Stimulated activated CD8-positive, alpha-beta memory T cell treated with anti-CD3 and anti-CD28 coated beads, Interleukin-12 subunit alpha, Interleukin-12 subunit beta, amount 100 ng/mL, for 4 hours (primary cell): Measurements from ENCODE around the gene ANKUB1.
"Not testable (repeated sequence)": the region's sequence is repeated elsewhere in the genome, so short reads cannot be mapped to it uniquely, and the experiment has no call there.

Source experiments
- DNase-seq: peaks from one replicate; pipeline ENCODE4 v3.0.0-alpha.2; 2020; ENCODE audit warnings: low read depth

Gene ANKUB1, protein sequence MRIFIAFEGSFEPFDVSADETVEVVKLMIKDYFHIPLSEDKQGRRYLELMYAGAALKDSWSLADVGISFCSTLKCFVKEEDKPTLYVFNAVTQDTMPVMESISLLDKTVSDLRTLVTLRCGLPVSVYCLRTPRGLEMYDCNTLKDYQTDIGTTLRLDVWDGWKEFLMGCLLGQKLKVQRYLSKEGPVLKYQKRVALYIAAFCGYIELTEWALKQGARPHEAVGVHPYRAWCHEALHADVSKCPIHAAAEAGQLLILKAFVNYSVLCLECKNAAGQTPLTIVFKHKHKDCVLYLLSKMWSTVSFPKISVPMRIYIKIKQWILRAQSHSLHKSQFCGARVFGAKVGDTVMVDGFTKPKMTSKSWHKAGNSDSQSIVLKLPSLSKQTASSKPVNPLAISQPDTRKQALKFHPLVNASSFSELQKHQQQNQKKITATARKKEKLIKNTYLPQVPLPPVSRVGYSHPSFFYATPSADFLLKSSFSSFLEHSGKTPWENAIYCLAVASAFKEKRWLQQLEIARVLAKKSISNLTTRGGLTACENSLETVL

DNA sequence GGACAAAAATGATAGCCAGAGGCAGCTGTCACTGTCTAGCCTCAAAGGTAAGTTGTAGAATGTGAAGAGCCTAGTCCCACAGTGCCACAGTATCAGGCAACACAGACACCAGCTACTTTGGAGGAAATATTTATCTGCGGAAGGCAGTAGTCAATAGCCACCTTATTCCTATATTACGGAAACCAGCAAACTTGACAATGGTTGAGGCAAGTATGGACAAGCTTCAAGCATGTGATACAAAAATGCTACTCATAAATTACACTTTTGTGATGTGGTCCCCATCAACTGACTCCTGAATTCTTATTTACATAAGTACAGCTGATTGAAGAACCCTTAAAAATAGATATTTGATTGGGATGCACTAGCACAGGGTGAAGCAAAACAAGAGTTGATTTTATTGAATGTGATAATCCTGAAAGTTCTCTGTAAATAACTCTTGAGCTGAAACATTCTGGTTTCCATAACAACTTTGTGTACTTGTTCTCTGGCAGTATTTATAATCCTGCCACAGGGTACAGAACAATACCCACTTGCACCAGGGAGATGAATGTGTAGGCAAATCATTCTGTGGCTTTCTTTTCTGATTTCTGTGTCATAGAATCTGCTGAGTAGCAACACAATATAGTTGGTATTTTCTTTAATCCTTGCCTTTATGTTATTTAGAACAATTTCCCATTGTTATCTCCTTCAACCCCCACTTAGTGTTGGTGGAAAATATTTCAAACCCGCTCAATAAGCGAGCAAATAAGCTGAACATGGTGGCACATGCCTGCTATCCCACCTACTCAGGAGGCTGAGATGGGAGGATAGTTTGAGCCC is at the start of gene ANKUB1:
TSS of gene ANKUB1 (minus strand) at position 103 of the 819 bp plus-strand sequence. CDS start 188 bp downstream, outside the sequence.
- DNase-seq = no peak

DNA sequence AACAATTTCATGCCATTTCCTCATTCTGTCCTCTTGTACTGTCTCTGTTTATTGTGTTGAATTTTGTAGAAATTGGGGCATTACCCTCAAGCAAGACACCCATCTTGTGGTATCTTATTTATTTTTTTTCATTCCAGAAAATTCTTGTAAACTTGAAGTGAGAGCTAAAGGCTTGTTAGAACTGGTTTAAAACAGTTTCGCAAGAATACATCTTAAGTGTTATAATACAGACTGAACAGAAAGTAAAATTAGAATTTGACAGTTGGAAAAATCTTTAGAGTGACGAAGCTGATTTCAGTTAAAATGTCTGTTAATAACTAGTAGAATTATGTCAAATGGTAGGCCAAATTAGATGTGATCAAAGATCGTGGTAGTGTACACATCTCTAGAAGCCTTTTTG is 47.5 kb upstream of the ANKUB1 start:
- no peak for DNase-seq

DNA sequence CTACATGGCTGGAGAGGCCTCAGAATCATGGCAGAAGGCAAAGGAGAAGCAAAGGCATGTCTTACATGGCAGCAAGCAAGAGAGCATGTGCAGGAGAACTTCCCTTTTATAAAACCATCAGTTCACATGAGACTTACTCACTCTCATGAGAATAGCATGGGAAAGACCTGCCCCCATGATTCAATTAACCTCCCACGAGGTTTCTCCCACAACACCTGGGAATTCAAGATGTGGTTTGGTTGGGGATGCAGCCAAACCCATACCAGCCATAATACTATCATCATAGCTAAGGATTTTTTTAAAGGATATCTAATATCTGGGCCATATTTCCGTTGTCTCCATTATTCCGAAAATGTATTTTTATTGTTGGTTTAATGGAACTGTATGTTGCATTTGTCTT is 47.1 kb upstream of the ANKUB1 start:
- not testable (repeated sequence) for DNase-seq

DNA sequence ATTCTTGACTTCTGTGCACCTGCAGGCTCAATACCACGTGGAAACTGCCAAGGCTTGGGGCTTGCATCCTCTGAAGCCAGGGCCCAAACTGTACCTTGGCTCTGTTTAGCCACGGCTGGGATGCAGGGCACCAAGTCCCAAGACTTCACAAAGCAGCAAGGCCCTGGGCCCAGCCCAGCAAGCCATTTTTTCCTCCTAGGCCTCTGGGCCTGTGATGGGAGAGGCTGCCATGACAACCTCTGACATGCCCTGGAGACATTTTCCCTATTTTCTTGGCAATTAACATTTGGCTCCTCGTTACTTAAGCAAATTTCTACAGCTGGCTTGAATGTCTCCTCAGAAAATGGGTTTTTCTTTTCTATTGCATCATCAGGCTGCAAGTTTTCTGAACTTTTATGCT is 46.1 kb upstream of the ANKUB1 start:
- DNase-seq = not testable (repeated sequence)

DNA sequence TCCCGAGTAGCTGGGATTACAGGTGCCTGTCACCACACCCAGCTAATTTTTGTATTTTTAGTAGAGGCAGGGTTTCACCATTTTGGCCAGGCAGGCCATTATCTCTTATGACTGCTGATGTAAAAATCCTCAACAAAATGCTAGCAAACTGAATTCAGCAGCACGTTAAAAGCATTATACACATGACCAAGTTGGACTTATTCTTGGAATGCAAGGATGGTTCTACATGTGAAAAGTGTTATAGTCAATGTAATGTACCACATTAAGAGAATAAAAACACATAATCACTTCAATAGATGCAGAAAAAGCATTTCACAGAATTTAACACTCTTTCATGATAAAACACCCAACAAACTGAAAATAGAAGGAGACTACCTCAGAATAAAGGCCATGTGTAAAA is 40.9 kb upstream of the ANKUB1 start:
- DNase-seq = no peak

DNA sequence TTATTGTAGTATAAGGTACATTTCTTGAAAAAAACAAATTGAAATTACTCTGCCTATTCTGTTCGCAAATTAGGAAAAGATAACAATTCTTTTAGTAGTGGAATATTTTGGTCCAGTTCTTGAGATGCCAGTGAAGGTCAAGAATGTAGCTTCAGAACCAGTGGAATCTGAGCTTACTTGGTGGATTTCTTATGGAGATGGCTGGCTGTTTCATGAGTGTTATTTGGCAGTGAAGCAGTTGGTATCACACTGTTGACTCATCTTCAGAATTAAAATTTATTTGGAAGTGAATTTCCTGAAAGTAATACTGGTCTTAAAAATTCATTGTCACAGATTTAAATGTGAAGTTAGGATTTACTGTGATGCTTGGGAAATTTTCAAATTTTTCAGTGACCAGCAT is 39.7 kb upstream of the ANKUB1 start:
- no peak for DNase-seq

DNA sequence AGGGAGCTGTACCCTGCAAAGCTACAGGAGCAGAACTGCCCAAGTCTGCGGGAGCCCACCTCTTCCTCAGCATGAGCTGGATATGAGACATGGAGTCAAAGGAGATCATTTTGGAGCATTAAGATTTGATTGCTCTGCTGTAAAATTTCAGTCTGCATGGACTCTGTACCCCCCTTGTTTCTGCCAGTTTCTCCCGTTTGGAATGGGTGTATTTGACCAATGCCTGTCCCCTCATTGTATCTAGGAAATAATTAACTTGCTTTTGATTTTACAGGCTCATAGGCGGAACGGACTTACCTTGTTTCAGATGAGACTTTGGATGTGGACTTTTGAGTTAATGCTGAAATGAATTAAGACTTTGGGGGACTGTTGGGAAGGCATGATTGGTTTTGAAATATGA is 39.0 kb upstream of the ANKUB1 start:
- no peak for DNase-seq

DNA sequence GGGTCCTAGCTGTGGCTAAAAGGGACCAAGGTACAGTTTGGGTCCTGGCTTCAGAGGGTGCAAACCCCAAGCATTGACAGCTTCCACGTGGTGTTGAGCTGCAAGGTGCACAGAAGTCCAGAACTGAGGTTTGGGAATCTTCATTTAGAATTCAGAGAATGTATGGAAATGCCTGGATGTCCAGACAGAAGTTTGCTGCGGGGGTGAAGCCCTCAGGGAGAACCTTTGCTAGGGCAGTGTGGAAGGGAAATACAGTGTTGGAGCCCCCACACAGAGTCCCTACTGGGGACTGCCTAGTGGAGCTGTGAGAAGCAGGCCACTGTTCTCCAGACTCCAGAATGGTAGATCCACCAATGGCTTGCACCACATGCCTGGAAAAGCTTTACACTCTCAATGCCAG is 38.5 kb upstream of the ANKUB1 start:
- no peak for DNase-seq

DNA sequence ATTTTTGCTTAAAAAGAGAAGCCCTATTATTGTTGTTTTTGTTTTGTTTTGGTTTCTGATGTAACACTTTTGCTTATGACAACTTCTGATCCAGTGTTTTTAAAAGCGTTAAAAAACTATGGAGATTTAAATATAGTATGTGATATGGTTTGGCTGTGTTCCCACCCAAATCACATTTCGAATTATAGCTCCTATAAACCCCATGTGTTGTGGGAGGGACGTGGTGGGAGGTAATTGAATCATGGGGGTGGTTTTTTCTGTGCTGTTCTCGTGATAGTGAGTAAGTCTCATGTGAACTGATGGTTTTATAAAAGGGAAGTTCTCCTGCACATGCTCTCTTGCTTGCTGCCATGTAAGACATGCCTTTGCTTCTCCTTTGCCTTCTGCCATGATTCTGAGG is 37.3 kb upstream of the ANKUB1 start:
- DNase-seq = not testable (repeated sequence)

DNA sequence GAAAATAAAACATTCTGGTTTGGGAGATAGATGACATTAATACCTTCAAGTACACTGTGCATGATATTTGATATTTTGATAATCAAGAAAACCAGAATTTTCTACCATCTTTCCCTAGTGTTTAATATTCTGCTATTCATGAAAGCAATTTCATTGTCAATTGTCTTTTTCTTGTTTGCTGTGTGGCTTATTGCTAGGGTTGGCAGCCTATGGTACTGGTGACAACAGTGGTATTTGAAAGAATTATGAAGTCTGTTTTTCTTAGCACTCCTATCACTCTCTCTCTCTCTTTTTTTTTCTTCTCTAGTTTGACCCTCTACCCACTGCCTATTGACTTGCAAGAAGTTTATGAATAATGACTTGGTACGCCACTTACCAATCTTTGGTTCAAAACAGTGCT is 36.0 kb upstream of the ANKUB1 start:
- no peak for DNase-seq

DNA sequence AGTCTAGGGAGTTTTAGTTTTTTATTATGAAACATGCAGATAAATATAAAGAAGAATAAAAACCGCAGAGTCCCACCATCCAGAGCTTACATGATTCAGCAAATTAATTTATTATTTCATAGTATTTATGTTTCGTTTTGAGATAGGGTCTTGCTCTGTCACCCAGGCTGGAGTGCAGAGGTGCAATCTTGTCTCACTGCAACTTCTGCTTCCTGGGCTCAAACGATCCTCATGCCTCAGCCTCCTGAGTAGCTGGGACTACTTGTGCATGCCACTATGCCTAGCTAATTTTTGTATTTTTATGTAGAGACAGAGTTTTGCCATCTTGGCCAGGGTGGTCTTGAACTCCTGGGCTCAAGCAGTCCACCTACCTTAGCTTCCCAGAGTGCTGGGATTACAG is 34.3 kb upstream of the ANKUB1 start:
- no peak for DNase-seq

DNA sequence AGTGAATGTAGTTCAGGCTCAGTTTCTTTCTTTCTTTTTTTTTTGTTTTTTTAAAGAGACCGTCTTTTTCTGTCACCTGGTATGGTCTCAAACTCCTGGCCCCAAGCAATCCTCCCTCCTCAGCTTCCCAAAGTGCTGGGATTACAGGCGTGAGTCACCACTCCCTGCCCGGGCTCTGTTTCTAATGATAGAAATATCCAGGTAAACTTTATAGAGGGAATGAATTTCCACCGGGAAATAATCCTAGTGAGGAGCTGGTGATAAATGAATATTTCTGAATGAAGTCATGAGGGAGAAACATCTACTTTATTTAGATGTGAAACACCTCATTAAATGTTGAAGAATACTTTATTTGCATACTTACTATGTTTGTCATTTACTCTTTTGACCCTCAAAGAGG is 27.8 kb upstream of the ANKUB1 start:
- DNase-seq = no peak

DNA sequence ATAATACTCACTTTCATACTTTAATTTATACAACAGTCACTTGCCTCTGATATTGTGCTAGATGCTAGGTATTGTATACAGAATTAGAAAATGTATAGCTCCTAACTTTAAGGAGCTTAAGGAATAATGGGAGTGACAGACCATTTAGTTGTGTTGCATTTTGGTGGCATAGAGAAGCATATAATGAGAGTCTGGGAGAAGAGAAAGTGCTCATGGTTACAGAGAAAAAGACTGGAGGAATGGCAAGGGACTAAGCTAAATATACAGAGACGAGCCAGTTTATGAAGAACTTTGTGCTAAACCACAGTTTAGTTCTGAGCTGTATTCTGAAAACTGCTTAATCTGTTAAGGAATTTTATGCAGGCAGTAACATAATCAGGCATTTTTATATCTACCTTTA is 27.1 kb upstream of the ANKUB1 start:
- DNase-seq = no peak

DNA sequence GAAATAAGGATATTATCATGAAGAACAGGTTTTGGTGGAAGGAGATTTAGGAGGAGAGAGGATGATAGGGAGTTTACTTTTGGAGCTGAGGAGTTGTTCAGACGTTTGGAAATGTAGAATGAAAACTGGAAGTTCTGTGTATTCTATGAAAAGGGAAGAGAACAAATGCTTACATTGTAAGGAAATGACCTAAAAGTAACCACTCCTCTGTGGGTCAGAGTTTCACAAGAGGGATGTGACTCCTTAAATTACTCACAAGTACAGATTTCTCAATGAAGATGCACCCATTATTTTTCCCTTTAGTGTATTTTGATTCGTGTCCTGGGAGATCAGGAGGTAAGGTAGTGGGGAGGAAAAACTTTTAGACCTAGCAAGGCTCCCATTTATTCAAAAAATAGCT is 24.6 kb upstream of the ANKUB1 start:
- DNase-seq = no peak

DNA sequence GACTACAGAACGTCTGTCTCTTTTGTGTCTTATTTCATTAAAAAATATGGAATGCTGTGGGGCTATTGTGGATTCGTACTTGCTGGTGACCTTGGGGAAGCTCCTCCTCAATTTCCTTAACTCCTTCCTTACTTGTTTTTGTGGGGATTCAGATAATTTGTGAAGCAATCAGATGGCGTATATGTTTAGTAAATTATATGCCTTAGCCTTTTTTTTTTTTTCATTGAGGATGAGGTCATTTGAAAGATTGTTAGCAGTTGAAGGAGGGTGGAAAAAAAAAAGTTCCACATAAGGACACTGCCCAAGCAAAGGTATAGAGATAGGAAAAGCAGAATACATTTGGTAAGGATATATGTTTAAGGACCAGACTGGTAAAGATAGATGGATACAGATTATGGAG is 24.0 kb upstream of the ANKUB1 start:
- DNase-seq = no peak

DNA sequence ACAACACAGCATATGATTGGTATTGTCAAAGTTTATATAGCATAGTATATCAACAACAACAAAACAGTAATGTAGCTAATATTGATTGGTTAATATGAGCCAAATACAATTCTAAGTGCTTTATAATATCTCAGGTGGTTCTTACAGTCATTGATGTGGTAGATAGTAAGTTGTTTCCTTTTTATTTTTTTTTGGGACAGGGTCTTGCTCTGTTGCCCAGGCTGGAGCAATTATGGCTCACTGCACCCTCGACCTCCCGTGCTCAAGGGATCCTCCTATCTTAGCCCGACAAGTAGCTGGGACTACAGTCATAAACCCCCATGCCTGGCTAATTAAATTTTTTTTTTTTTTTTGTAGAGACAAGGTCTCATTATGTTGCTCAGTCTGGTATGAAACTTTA is 23.4 kb upstream of the ANKUB1 start:
- DNase-seq = no peak

DNA sequence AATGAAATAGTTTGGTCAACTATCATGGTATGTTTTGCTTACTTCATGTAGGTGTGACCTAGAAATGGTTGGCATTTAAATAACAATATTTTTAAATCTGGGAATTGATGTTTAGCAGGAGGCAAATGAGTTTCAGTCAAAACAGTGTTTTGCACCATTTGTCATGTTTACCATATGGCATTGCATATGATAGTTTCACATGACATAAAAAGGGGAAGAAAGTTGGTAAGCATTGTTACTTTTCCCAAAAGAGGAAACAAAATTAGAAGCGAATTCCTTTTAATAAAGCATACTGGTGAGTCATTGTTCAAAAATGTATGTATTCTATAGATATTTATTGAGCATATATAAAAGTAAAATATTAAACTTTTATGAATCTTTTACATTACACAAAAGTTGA is 23.0 kb upstream of the ANKUB1 start:
- no peak for DNase-seq

DNA sequence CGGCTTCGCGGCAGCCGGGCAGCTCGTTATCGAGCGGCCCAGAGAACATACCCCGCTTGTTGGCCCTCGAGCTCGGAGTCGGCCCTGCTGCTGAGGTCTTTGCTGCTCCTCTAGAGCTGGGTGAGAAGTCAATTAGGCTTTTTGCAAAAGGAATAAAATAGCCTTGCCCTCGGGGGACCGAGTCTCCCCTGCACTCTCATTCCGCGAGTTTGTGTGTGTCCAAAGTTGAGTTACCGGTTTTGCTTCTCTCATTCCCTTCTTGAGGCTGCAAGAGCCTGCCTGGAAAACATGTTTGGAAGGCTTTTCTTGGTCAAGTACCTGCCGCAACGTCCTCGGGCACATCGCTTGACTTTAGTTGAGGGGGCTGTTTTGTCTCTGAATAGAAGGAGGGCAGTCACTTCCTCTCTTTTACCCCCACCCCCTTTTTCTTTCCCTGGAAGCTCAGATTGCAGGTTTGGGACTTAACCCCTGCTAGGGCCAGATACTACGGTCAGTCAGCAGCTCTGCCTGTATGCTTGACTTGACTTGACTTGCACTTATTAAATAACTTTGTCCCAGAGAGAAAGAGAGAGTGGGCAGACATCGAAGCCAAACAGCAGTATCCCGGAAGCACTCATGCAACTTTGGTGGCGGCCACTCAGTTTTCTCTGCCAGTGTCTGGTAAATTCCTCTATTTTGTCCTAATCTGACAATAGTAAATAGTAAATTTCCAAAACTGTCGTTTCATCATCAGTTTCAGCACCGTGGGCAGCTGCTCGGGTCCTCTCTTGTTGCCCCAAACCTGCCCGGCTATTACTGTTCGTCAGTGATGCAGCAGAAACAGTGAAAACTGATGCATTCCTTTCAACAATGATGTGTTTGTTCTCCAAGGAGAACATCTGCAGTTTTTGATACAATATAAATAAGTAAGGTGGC is 21.3 kb upstream of the ANKUB1 start:
- no peak for DNase-seq

DNA sequence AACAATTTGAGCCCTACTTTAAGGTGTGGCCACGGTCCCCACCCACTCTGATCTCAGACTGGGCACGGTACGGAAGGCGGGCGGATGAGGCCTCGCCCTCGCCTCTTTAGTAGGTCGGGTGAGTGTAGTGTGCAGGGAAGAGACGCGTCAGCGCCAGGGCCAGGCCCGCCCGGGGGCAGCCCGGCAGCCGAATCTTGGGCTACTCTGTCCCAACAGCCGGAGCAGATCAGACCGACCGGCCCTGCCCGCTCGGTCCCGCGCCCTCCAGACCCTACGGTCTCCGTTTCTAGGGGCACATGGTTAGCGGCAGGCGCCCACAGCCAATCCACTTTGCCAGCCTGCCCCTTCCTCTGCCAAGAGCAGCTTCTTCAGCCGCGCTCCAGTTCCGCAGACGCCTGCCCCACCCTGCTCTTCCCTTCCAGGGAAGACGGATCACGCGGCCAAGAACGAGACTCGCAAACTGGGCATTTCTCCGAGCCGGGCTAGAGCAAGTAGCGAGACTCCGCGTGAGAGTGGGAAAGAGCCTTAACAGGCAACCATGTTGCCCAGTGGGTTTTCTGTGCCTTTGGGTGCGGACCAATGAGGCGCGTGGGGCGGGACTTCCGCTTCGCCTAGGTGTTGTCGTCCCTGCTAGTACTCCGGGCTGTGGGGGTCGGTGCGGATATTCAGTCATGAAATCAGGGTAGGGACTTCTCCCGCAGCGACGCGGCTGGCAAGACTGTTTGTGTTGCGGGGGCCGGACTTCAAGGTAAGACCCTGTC is 20.4 kb upstream of the ANKUB1 start, which contains the start of gene RNF13:
TSS of gene RNF13 (plus strand) at position 610 of the 761 bp plus-strand sequence. CDS start 32,812 bp downstream, outside the sequence.
- DNase-seq = peak; percentile 85

DNA sequence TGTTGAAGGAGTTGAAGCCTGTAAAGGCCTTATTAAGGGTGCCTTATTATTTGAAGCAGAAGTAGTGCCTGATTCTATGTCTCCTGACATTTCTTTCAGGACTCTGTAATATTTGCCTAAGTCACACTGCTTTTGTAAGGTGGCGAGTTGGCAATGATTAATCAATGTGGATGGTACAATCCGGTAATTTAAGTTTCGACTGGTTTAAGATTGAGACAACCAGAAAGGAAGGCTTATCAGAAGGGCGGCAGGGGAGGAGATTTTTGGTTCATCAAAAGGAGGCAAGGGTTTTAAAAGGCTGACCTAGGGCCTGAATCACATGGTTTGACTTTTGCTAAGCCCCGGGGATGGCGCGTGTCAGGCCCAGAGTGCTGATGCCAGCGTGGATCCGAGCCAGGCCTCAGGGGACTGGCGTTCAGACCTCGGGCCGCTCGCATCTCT is 19.8 kb upstream of the ANKUB1 start:
- no peak for DNase-seq

DNA sequence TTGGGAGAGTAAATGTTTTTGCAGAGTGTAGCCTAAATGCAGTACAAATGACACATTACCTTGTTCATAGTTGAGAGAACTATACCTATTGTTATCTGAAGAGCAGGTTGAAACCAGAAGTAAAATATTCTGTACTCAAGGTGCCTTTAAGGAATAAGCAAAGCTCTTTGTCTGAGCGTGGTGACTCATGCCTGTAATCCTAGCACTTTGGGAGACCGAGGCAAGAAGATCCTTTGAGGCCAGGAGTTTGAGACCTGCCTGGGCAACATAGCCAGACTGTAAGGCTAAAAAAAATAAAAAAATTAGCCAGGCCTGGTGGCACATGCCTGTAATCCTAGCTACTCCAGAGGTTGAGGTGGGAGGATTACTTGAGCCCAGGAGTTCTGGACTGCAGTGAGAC is 18.5 kb upstream of the ANKUB1 start:
- DNase-seq = no peak
